OCI-LY1 (cell line): ENCODE data around the gene GRM2.

Experiments
- H2AFZ ChIP-seq: fragments of 200-600 bp; sonication (generic), shearing (Covaris generic); 2 replicates; pipeline ENCODE4 v1.6.0; 2014; ENCODE audit warnings: antibody characterized with exemption, mild to moderate bottlenecking, low read length
- H3F3A ChIP-seq: fragments of 200-600 bp; sonication (generic), shearing (Covaris generic); 2 replicates; pipeline ENCODE4 v1.6.0; 2014; ENCODE audit warnings: mild to moderate bottlenecking, antibody characterized with exemption, low read length, moderate library complexity; ENCODE audit not compliant: insufficient read depth
- H3K27ac ChIP-seq: fragments of 200-600 bp; sonication (generic); 2 replicates; pipeline ENCODE4 v1.5.1; 2014; ENCODE audit warnings: low read length, mixed run types, mild to moderate bottlenecking, low read depth; ENCODE audit not compliant: poor library complexity, severe bottlenecking
- H3K27me3 ChIP-seq: fragments of 200-600 bp; sonication (generic); 2 replicates; pipeline ENCODE4 v1.6.0; 2014; ENCODE audit warnings: antibody characterized with exemption, mild to moderate bottlenecking, low read length, moderate library complexity; ENCODE audit not compliant: insufficient read depth
- H3K36me3 ChIP-seq: fragments of 200-600 bp; sonication (generic); 2 replicates; pipeline ENCODE4 v1.6.1; 2014; ENCODE audit warnings: mild to moderate bottlenecking, antibody characterized with exemption, low read length, moderate library complexity, mixed read lengths; ENCODE audit not compliant: insufficient read depth
- H3K4me1 ChIP-seq: fragments of 200-600 bp; sonication (generic); 2 replicates; pipeline ENCODE4 v1.5.1; 2014; ENCODE audit warnings: mild to moderate bottlenecking, low read length, moderate library complexity; ENCODE audit not compliant: insufficient read depth, severe bottlenecking
- H3K4me2 ChIP-seq: fragments of 200-600 bp; sonication (generic), shearing (Covaris generic); 2 replicates; pipeline ENCODE4 v1.6.1; 2014; ENCODE audit warnings: low read length
- H3K4me3 ChIP-seq: fragments of 200-600 bp; sonication (generic); 2 replicates; pipeline ENCODE4 v1.5.1; 2014; ENCODE audit warnings: low read length, low read depth, mild to moderate bottlenecking, mixed read lengths; ENCODE audit not compliant: poor library complexity, severe bottlenecking
- H3K79me2 ChIP-seq: fragments of 200-600 bp; shearing (Covaris generic); 2 replicates; pipeline ENCODE4 v1.6.1; 2016; ENCODE audit warnings: mixed run types, low read length, mixed read lengths; ENCODE audit not compliant: insufficient read depth
- H3K9ac ChIP-seq: fragments of 200-600 bp; sonication (generic), shearing (Covaris generic); 2 replicates; pipeline ENCODE4 v1.6.1; 2014; ENCODE audit warnings: mild to moderate bottlenecking, low read length, mixed read lengths
- H3K9me2 ChIP-seq: fragments of 200-600 bp; sonication (generic), shearing (Covaris generic); 2 replicates; pipeline ENCODE4 v1.6.1; 2014; ENCODE audit warnings: low read depth, mild to moderate bottlenecking, low read length, mixed read lengths
- H3K9me3 ChIP-seq: fragments of 200-600 bp; shearing (Covaris generic); 2 replicates; pipeline ENCODE4 v1.6.1; 2014; ENCODE audit warnings: low read length, mixed read lengths
- H4K20me1 ChIP-seq: fragments of 200-600 bp; sonication (generic), shearing (Covaris generic); 2 replicates; pipeline ENCODE4 v1.6.0; 2016; ENCODE audit warnings: mild to moderate bottlenecking, low read length; ENCODE audit not compliant: insufficient read depth
- CTCF ChIP-seq: fragments of 200-600 bp; sonication (generic), shearing (Covaris generic); IDR thresholded peaks from 2 replicates; pipeline ENCODE4 v1.5.1; 2017; ENCODE audit warnings: mild to moderate bottlenecking, antibody characterized with exemption, low read length, moderate library complexity, mixed read lengths
- EZH2 ChIP-seq: fragments of 200-600 bp; sonication (generic), shearing (Covaris generic); IDR thresholded peaks from 2 replicates; pipeline ENCODE4 v1.8.0; 2017; ENCODE audit warnings: borderline replicate concordance, mixed run types, mild to moderate bottlenecking, antibody characterized with exemption, low read length, moderate library complexity, mixed read lengths

Gene GRM2

DNA sequence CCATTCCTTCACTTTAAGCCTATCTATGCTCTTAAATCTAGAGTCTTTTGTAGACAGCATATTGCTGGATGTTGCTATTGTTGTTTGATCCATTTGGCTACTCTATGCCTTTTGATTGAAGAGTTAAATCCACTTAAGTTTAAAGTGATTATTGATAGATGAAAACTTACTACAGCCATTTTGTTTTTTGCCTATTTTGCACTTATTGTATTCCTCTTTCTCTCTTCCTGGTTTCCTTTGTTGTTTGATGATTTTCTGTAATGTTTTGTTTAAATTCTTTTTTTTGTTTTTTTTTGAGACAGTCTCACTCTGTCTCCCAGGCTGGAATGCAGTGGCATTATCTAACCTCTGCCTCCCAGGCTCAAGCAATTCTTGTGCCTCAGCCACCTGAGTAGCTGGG lies 52.3 kb downstream of the GRM2 start:
- no peaks in the 10 kb centered on the region for H3K79me2 ChIP-seq
- no peaks in the 10 kb centered on the region for H3K9me2 ChIP-seq
- H3K4me3 ChIP-seq = no peak overlapping the region
- no peak for TF ChIP-seq EZH2
- TF ChIP-seq CTCF = no peak
- H3K4me2 ChIP-seq = no peak overlapping the region
- H3K9me3 ChIP-seq = no peaks in the 10 kb centered on the region
- H3K36me3 ChIP-seq = no peaks in the 10 kb centered on the region
- no peaks in the 10 kb centered on the region for H3F3A ChIP-seq
- no peak overlapping the region for H3K9ac ChIP-seq
- H4K20me1 ChIP-seq = no peaks in the 10 kb centered on the region
- no peaks in the 10 kb centered on the region for H3K4me1 ChIP-seq
- H3K27ac ChIP-seq = no peak overlapping the region
- H2AFZ ChIP-seq = no peak overlapping the region
- H3K27me3 ChIP-seq = no peaks in the 10 kb centered on the region
